ENCODE results near the gene NUAK2.

NUAK2 gene

DNA sequence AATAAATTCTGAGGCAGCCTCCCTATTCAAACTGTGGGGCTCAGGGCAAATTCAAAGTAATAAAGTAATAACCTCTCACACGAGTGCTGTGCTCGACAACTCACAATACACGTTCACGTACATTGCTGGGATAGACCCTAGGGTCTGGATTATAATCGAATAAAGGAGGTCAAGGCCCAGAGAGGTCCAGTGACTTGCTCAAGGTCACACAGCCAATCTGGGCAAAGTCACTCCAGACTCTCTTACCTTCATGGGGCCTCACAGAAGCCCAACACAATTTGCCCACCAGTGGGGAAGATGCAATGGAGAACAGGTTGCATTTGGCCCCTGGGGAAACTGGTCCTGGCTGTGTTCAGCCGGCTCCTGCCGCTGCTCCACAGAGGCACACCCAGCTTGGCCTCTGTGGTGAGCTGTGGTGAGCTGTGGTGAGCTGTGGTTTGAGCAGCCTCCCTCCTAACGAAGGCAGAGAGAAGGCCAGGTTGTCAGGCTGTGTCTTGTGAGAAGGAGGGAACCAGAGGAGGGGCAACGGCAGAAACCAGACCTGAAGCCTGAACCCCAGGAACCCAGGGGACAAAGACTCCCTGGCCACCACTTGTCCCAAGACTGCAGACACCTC lies 35.1 kb downstream of the NUAK2 start:
- TF ChIP-seq, protein P1, sequence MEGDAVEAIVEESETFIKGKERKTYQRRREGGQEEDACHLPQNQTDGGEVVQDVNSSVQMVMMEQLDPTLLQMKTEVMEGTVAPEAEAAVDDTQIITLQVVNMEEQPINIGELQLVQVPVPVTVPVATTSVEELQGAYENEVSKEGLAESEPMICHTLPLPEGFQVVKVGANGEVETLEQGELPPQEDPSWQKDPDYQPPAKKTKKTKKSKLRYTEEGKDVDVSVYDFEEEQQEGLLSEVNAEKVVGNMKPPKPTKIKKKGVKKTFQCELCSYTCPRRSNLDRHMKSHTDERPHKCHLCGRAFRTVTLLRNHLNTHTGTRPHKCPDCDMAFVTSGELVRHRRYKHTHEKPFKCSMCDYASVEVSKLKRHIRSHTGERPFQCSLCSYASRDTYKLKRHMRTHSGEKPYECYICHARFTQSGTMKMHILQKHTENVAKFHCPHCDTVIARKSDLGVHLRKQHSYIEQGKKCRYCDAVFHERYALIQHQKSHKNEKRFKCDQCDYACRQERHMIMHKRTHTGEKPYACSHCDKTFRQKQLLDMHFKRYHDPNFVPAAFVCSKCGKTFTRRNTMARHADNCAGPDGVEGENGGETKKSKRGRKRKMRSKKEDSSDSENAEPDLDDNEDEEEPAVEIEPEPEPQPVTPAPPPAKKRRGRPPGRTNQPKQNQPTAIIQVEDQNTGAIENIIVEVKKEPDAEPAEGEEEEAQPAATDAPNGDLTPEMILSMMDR (IDR thresholded peaks at IDR 0.05), result no peak

GRCh38 chr1:205285381-205286101 lies 36.0 kb downstream of the NUAK2 start:
- TF ChIP-seq, protein P1 (IDR thresholded peaks at IDR 0.05), result no peak

DNA sequence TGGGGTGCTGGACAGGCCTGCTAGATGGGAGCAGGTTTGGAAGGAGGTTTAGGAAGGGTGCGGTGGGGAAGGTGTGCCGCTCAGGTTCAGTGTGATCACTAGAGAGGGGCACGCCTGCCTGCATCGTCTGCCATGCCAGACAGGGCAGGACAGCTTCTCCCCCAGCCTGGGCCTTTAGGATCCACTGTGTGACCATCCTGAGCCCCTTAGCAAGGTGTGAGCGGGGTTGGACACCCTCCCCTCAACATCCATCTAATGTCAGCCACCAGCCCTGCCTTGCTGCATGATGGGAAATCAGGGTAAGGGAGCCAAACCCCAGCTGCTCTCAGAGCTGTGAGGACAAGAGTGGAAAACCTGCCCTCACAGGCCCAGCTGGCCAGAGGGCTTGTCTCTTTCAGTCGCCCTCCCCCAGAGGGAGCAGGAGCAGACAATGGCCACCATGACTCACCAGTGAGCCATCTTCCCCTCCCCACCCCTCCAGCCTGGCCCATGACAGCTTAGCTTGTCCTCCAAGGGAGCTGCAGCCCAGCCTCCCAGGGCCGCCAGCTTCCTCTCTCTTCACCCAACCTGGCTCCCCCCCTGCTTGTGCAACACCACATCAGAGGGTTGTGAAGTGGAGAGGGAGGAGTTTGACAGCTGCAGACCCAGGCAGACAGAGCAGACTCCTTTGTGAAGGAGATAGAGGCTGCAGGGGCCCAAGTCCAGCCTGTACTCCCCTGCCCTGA lies 37.0 kb downstream of the NUAK2 start:
- TF ChIP-seq, protein P1 (IDR thresholded peaks at IDR 0.05), result no peak

DNA sequence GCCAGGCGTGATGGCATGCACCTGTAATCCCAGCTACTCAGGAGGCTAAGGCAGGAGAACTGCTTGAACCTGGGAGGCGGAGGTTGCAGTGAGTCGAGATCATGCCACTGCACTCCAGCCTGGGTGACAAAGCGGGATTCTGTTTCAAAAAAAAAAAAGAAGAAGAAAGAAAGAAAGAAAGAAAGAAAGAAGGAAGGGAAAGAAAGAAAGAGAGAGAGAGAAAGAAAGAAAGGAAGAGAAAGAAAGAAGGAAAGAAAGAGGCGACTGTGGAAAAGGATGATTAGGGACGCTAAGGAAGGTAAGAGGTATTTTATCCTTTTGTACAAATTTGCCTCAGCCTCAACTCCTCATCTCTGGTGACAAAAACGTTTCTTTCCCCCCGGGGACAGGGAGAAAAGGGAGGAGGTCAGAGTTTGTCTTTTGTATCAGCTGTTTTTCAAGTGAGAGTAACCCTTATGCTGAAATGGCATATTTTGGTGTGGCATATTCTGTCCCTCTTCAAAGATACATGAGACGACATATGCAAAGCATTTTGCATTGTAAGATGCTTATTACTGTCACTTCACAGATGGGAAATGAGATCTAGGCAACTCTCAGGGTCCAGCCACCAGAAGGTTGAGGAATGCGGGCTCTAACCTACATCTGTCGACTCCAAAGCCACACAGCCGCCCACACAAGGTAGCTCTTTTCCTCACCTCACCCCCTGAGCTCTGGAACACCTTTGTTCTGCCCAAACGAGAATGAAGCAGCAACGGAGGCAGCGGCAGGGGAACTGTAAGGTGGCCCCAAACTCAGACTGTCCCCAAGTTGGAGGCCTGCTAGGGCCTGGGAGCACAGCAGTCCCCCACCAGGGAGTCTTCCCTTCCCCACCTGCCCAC lies 38.0 kb downstream of the NUAK2 start:
- TF ChIP-seq, protein P1 (IDR thresholded peaks at IDR 0.05), result no peak

GRCh38 chr1:205279986-205280385 lies 41.6 kb downstream of the NUAK2 start:
- TF ChIP-seq, protein P1 (IDR thresholded peaks at IDR 0.05), result no peak

DNA sequence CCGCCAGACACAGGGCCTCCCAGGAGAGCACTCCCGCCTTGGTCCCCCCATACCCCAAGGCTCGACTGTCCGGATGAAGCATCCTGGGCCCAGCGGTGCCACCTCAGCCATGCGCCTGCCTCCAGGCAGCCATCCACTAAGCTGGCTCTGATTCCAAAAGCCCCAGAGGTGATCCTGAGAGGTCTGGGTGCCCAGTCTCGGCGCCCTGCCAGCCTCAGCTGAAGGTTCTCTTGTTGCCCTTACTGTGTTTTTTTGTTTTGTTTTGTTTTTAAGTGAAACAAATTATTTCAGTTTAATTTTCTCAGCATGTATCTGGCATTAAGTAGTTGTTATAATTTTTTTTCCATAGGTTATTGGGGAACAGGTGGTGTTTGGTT lies 44.9 kb downstream of the NUAK2 start:
- TF ChIP-seq, protein P1 (IDR thresholded peaks at IDR 0.05), result no peak
